ENCODE results near the gene FGD4.

- TF ChIP-seq CTCF (IDR thresholded peaks at IDR 0.05; ENCODE audit: insufficient read depth, low read length) (no peak), POLR2AphosphoS5 (IDR thresholded peaks at IDR 0.05; ENCODE audit: low read depth) (no peak), REST (IDR thresholded peaks at IDR 0.05; ENCODE audit: insufficient replicate concordance, low read depth) (no peak)
These were observed 21.0 kb downstream of the FGD4 start for GRCh38 chr12:32420356-32420755.

Measured in HL-60 (cell line).